ENCODE results near the gene GJB2. TPM values are rescaled to one million over a fixed set of nuclear protein-coding genes. Genes with fewer than 3 reads are reported as not detected.
A peak's percentile ranks its signal among the peaks of the same experiment; 100 is the strongest.

The GJB2 gene
- total RNA-seq, 2 experiments from 2014 or later = 0.19 to 0.25 TPM

- ChIA-PET POLR2A (no interaction called here), CTCF (no interaction called here)
- no peaks in the 10 kb centered on the region for H3K9me3 Mint-ChIP-seq
- Histone ChIP-seq H3K4me3 (ENCODE audit: low read length) (no peak overlapping the region), H3K36me3 (ENCODE audit: insufficient read depth, low read length) (no peaks in the 10 kb centered on the region), H3K4me1 (ENCODE audit: insufficient read depth, low read length) (peaks cover 9% of the 10 kb centered on the region), H3K9me3 (ENCODE audit: control insufficient read depth in 1 of 2, insufficient read depth in 1 of 2, low read length in 2 of 2) (no peaks in the 10 kb centered on the region), H3K27me3 (ENCODE audit: control insufficient read depth in 1 of 2, insufficient read depth in 2 of 2, low read length in 2 of 2) (peaks cover 44 to 52% of the 10 kb centered on the region in 2 experiments), H3K27ac (ENCODE audit: low read depth in 1 of 2, low read length in 2 of 2) (no peak overlapping the region)
- no peak for TF ChIP-seq CTCF (IDR thresholded peaks at IDR 0.05)
- peaks cover 96% of the 10 kb centered on the region for H3K27me3 Mint-ChIP-seq
- H3K36me3 Mint-ChIP-seq (ENCODE audit: low read depth) = no peaks in the 10 kb centered on the region
- intact Hi-C loops (cut with DNase I, micrococcal nuclease) = no loop called here
- peaks cover 7% of the 10 kb centered on the region for H3K4me1 Mint-ChIP-seq (ENCODE audit: low read depth)
- ATAC-seq (ENCODE audit: poor library complexity) (peak; percentile 79), DNase-seq (peak in 11 of 14 experiments; percentile 30 to 83 (median 41))
- no peak overlapping the region for H3K4me3 Mint-ChIP-seq
- no peak overlapping the region for H3K27ac Mint-ChIP-seq
These were observed 17.9 kb downstream of the GJB2 start for GRCh38 chr13:20174656-20175405.

GRCh38 chr13:20173116-20173746, 19.5 kb downstream of the GJB2 start:
- no peak for DNase-seq
- TF ChIP-seq CTCF (IDR thresholded peaks at IDR 0.05) = no peak
- Mint-ChIP-seq H3K36me3 (ENCODE audit: low read depth) (no peaks in the 10 kb centered on the region), H3K27me3 (peaks cover 92% of the 10 kb centered on the region), H3K4me1 (ENCODE audit: low read depth) (peaks cover 7% of the 10 kb centered on the region), H3K9me3 (no peaks in the 10 kb centered on the region), H3K27ac (no peak overlapping the region), H3K4me3 (no peak overlapping the region)
- H3K4me3 ChIP-seq (ENCODE audit: low read length) = no peak overlapping the region
- peaks cover 40 to 47% of the 10 kb centered on the region in 2 experiments for H3K27me3 ChIP-seq (ENCODE audit: control insufficient read depth in 1 of 2, insufficient read depth in 2 of 2, low read length in 2 of 2)
- no peaks in the 10 kb centered on the region for H3K36me3 ChIP-seq (ENCODE audit: insufficient read depth, low read length)
- H3K9me3 ChIP-seq (ENCODE audit: control insufficient read depth in 1 of 2, insufficient read depth in 1 of 2, low read length in 2 of 2) = no peaks in the 10 kb centered on the region
- no peak overlapping the region for H3K27ac ChIP-seq (ENCODE audit: low read depth in 1 of 2, low read length in 2 of 2)
- ChIA-PET CTCF (no interaction called here), POLR2A (no interaction called here)
- peaks cover 9% of the 10 kb centered on the region for H3K4me1 ChIP-seq (ENCODE audit: insufficient read depth, low read length)
- intact Hi-C loops (cut with DNase I, micrococcal nuclease) = no loop called here
- ATAC-seq (ENCODE audit: poor library complexity) = no peak

- Mint-ChIP-seq H3K9me3 (no peaks in the 10 kb centered on the region), H3K4me1 (ENCODE audit: low read depth) (peaks cover 7% of the 10 kb centered on the region), H3K4me3 (no peak overlapping the region), H3K27me3 (peaks cover 92% of the 10 kb centered on the region), H3K27ac (no peak overlapping the region), H3K36me3 (ENCODE audit: low read depth) (no peaks in the 10 kb centered on the region)
- ChIA-PET POLR2A (no interaction called here), CTCF (interaction anchor here (1.2 kb wide), 1 partner anchor 26 kb away, joined by 6 read pairs; no protein-coding TSS in a partner anchor)
- intact Hi-C loops (cut with DNase I, micrococcal nuclease) = no loop called here
- no peak overlapping the region for H3K4me3 ChIP-seq (ENCODE audit: low read length)
- no peak overlapping the region for H3K27ac ChIP-seq (ENCODE audit: low read depth in 1 of 2, low read length in 2 of 2)
- ATAC-seq (ENCODE audit: poor library complexity) (no peak), DNase-seq (no peak)
- peaks cover 32 to 40% of the 10 kb centered on the region in 2 experiments for H3K27me3 ChIP-seq (ENCODE audit: control insufficient read depth in 1 of 2, insufficient read depth in 2 of 2, low read length in 2 of 2)
- H3K36me3 ChIP-seq (ENCODE audit: insufficient read depth, low read length) = no peaks in the 10 kb centered on the region
- no peaks in the 10 kb centered on the region for H3K9me3 ChIP-seq (ENCODE audit: control insufficient read depth in 1 of 2, insufficient read depth in 1 of 2, low read length in 2 of 2)
- no peak for TF ChIP-seq CTCF (IDR thresholded peaks at IDR 0.05)
- H3K4me1 ChIP-seq (ENCODE audit: insufficient read depth, low read length) = peaks cover 7% of the 10 kb centered on the region
These were observed 21.4 kb downstream of the GJB2 start for GRCh38 chr13:20171364-20171763.
